Measurements from ENCODE around the gene STX1B. TPM values are rescaled to one million over a fixed set of nuclear protein-coding genes. Genes with fewer than 3 reads are reported as not detected.

Gene STX1B
- total RNA-seq, 1 experiment from 2014 or later = 1.3 TPM

GRCh38 chr16:30966033-30966619 is 44.3 kb downstream of the STX1B start:
- Mint-ChIP-seq H3K4me1 (ENCODE audit: low read depth, unreplicated experiment) (no peaks in the 10 kb centered on the region), H3K27me3 (ENCODE audit: unreplicated experiment) (no peaks in the 10 kb centered on the region), H3K4me3 (ENCODE audit: low read depth, unreplicated experiment) (no peak overlapping the region), H3K36me3 (ENCODE audit: insufficient read depth, unreplicated experiment) (peaks cover 71% of the 10 kb centered on the region), H3K9me3 (ENCODE audit: low read depth, unreplicated experiment) (no peaks in the 10 kb centered on the region), H3K27ac (ENCODE audit: unreplicated experiment) (no peak overlapping the region)
- TF ChIP-seq CTCF (IDR thresholded peaks at IDR 0.05; ENCODE audit: unreplicated experiment) = no peak
- BruUV-seq (replicated peaks) = no TSS peak
- DNase-seq = no peak
- CTCF ChIA-PET = no interaction called here
- intact Hi-C loops (cut with micrococcal nuclease; ENCODE audit: unreplicated experiment) = no loop called here

- Mint-ChIP-seq H3K4me1 (ENCODE audit: low read depth, unreplicated experiment) (no peaks in the 10 kb centered on the region), H3K27ac (ENCODE audit: unreplicated experiment) (no peak overlapping the region), H3K9me3 (ENCODE audit: low read depth, unreplicated experiment) (no peaks in the 10 kb centered on the region), H3K4me3 (ENCODE audit: low read depth, unreplicated experiment) (no peak overlapping the region), H3K27me3 (ENCODE audit: unreplicated experiment) (no peaks in the 10 kb centered on the region), H3K36me3 (ENCODE audit: insufficient read depth, unreplicated experiment) (peaks cover 72% of the 10 kb centered on the region)
- CTCF ChIA-PET = no interaction called here
- no TSS peak for BruUV-seq (replicated peaks)
- no peak for DNase-seq
- intact Hi-C loops (cut with micrococcal nuclease; ENCODE audit: unreplicated experiment) = no loop called here
- TF ChIP-seq CTCF (IDR thresholded peaks at IDR 0.05; ENCODE audit: unreplicated experiment) = no peak
Measured at GRCh38 chr16:30965436-30965835, 45.0 kb downstream of the STX1B start.

- CTCF ChIA-PET = no interaction called here
- H3K27ac Mint-ChIP-seq (ENCODE audit: unreplicated experiment) = no peak overlapping the region
- no peak overlapping the region for H3K4me3 Mint-ChIP-seq (ENCODE audit: low read depth, unreplicated experiment)
- H3K4me1 Mint-ChIP-seq (ENCODE audit: low read depth, unreplicated experiment) = peaks cover 7% of the 10 kb centered on the region
- no peak for TF ChIP-seq CTCF (IDR thresholded peaks at IDR 0.05; ENCODE audit: unreplicated experiment)
- no peaks in the 10 kb centered on the region for H3K27me3 Mint-ChIP-seq (ENCODE audit: unreplicated experiment)
- BruUV-seq (replicated peaks) = no TSS peak
- H3K9me3 Mint-ChIP-seq (ENCODE audit: low read depth, unreplicated experiment) = no peaks in the 10 kb centered on the region
- no peak for DNase-seq
- intact Hi-C loops (cut with micrococcal nuclease; ENCODE audit: unreplicated experiment) = no loop called here
- peaks cover 72% of the 10 kb centered on the region for H3K36me3 Mint-ChIP-seq (ENCODE audit: insufficient read depth, unreplicated experiment)
Measured at GRCh38 chr16:30964574-30965226, 45.7 kb downstream of the STX1B start.

- no TSS peak for BruUV-seq (replicated peaks)
- intact Hi-C loops (cut with micrococcal nuclease; ENCODE audit: unreplicated experiment) = no loop called here
- H3K4me1 Mint-ChIP-seq (ENCODE audit: low read depth, unreplicated experiment) = peaks cover 14% of the 10 kb centered on the region
- peaks cover 71% of the 10 kb centered on the region for H3K36me3 Mint-ChIP-seq (ENCODE audit: insufficient read depth, unreplicated experiment)
- H3K27me3 Mint-ChIP-seq (ENCODE audit: unreplicated experiment) = no peaks in the 10 kb centered on the region
- H3K4me3 Mint-ChIP-seq (ENCODE audit: low read depth, unreplicated experiment) = no peak overlapping the region
- CTCF ChIA-PET = no interaction called here
- no peak for DNase-seq
- TF ChIP-seq CTCF (IDR thresholded peaks at IDR 0.05; ENCODE audit: unreplicated experiment) = no peak
- no peaks in the 10 kb centered on the region for H3K9me3 Mint-ChIP-seq (ENCODE audit: low read depth, unreplicated experiment)
- no peak overlapping the region for H3K27ac Mint-ChIP-seq (ENCODE audit: unreplicated experiment)
Measured at GRCh38 chr16:30963925-30964511, 46.4 kb downstream of the STX1B start.
